SK-N-SH (cell line): ENCODE data around the gene PARD3. TPM values are rescaled to one million over a fixed set of nuclear protein-coding genes. Genes with fewer than 3 reads are reported as not detected.

Experiments used
- CTCF ChIA-PET: fragments of 300-600, 350-600 bp; formaldehyde crosslinking; extraction: SDS; loops from one replicate; lab custom pipeline; 2021; lab: Yijun Ruan, JAX
- POLR2A ChIA-PET: fragments of 350-600 bp; sonication (Branson Sonifier 250); formaldehyde crosslinking; extraction: SDS; loops from one replicate; lab custom pipeline; 2020; ENCODE audit warnings: antibody characterized with exemption, inconsistent platforms; lab: Yijun Ruan, JAX
- DNase-seq: peaks from one replicate; pipeline ENCODE4 v3.0.0; 2012
- H2AFZ ChIP-seq: fragments of 200-600 bp; sonication (generic); 2 replicates; pipeline ENCODE4 v1.8.1; 2016; ENCODE audit warnings: antibody characterized with exemption, mild to moderate bottlenecking, low read depth
- H3F3A ChIP-seq: fragments of 200-600 bp; sonication (generic); replicated peaks from 2 replicates; pipeline ENCODE3; 2016; ENCODE audit warnings: antibody characterized with exemption, mild to moderate bottlenecking; ENCODE audit not compliant: insufficient read depth
- H3K27ac ChIP-seq, 2 experiments: fragments of 200-500 bp in 1 of 2; fragments of 200-600 bp in 1 of 2; sonication (Bioruptor generic) in 1 of 2; sonication (generic), shearing (Covaris generic) in 1 of 2; 2 replicates each; pipeline versions ENCODE4 v1.5.1 to v1.6.1; 2014 to 2016; ENCODE audit warnings: low read depth in 2 of 2, inconsistent platforms in 1 of 2, low read length in 1 of 2, mild to moderate bottlenecking in 1 of 2, mixed read lengths in 1 of 2
- H3K27me3 ChIP-seq: fragments of 200-600 bp; sonication (generic), shearing (Covaris generic); 2 replicates; pipeline ENCODE4 v1.6.1; 2016; ENCODE audit warnings: mixed run types; ENCODE audit not compliant: insufficient read depth
- H3K36me3 ChIP-seq, 2 experiments: fragments of 200-500 bp in 1 of 2; fragments of 200-600 bp in 1 of 2; sonication (Bioruptor generic) in 1 of 2; sonication (generic) in 1 of 2; replicated peaks in 1 of 2; 2 replicates each; pipeline versions ENCODE3 to v1.5.1; 2014 to 2016; ENCODE audit warnings: low read length in 1 of 2, mild to moderate bottlenecking in 1 of 2; ENCODE audit not compliant: insufficient read depth in 2 of 2, control insufficient read depth in 1 of 2
- H3K4me1 ChIP-seq, 2 experiments: fragments of 200-500 bp in 1 of 2; fragments of 200-600 bp in 1 of 2; sonication (Bioruptor generic) in 1 of 2; sonication (generic), shearing (Covaris generic) in 1 of 2; 2 replicates each; pipeline versions ENCODE4 v1.5.1 to v1.6.1; 2014 to 2016; ENCODE audit warnings: low read depth in 1 of 2, low read length in 1 of 2, mixed run types in 1 of 2; ENCODE audit not compliant: insufficient read depth in 2 of 2, control insufficient read depth in 1 of 2
- H3K4me2 ChIP-seq: fragments of 200-600 bp; sonication (generic), shearing (Covaris generic); 2 replicates; pipeline ENCODE4 v1.6.1; 2017; ENCODE audit warnings: mixed run types
- H3K4me3 ChIP-seq, 2 experiments: fragments of 200-500 bp in 1 of 2; fragments of 200-600 bp in 1 of 2; sonication (Bioruptor generic) in 1 of 2; sonication (generic), shearing (Covaris generic) in 1 of 2; 2 replicates each; pipeline versions ENCODE4 v1.5.1 to v1.8.1; 2014 to 2016; ENCODE audit warnings: low read depth in 2 of 2, inconsistent platforms in 1 of 2, low read length in 1 of 2, mild to moderate bottlenecking in 1 of 2, mixed read lengths in 1 of 2, moderate library complexity in 1 of 2
- H3K79me2 ChIP-seq: fragments of 200-600 bp; sonication (generic); 2 replicates; pipeline ENCODE4 v1.8.1; 2017; ENCODE audit warnings: mild to moderate bottlenecking; ENCODE audit not compliant: insufficient read depth
- H3K9ac ChIP-seq: fragments of 200-600 bp; sonication (generic); 2 replicates; pipeline ENCODE4 v1.6.1; 2017; ENCODE audit warnings: mixed run types
- H3K9me2 ChIP-seq: fragments of 200-600 bp; sonication (generic); 2 replicates; pipeline ENCODE4 v1.6.1; 2017; ENCODE audit warnings: mixed run types
- H3K9me3 ChIP-seq: fragments of 200-600 bp; sonication (generic); 2 replicates; pipeline ENCODE4 v1.6.1; 2017; ENCODE audit warnings: mixed run types, mild to moderate bottlenecking, moderate library complexity
- H4K20me1 ChIP-seq: fragments of 200-600 bp; sonication (generic); 2 replicates; pipeline ENCODE4 v1.6.1; 2017; ENCODE audit warnings: mild to moderate bottlenecking, mixed run types; ENCODE audit not compliant: insufficient read depth
- CTCF ChIP-seq: fragments of 200-600 bp; sonication (generic); IDR thresholded peaks from 2 replicates; pipeline ENCODE4 v1.6.1; 2017; ENCODE audit warnings: antibody characterized with exemption, mild to moderate bottlenecking, moderate library complexity
- ELF1 ChIP-seq: IDR thresholded peaks from 2 replicates; pipeline ENCODE4 v1.4.0; 2012
- EP300 ChIP-seq, 2 experiments: IDR thresholded peaks; 2 replicates each; pipeline versions ENCODE4 v1.4.0 to v1.6.1; 2012; ENCODE audit warnings: borderline replicate concordance in 1 of 2, low read depth in 1 of 2, low read length in 1 of 2
- EZH2phosphoT487 ChIP-seq: fragments of 200-600 bp; sonication (generic); IDR thresholded peaks from 2 replicates; pipeline ENCODE4 v1.6.1; 2017; ENCODE audit warnings: low read depth, mixed run types, mild to moderate bottlenecking, antibody characterized with exemption, moderate library complexity, borderline replicate concordance
- JUND ChIP-seq: IDR thresholded peaks from 2 replicates; pipeline ENCODE4 v1.4.0; 2012
- MEF2A ChIP-seq: IDR thresholded peaks from 2 replicates; pipeline ENCODE4 v1.4.0; 2012; ENCODE audit warnings: low read depth, borderline replicate concordance
- RAD21 ChIP-seq: IDR thresholded peaks from 2 replicates; pipeline ENCODE4 v1.6.1; 2012; ENCODE audit warnings: mild to moderate bottlenecking, low read length
- SMC3 ChIP-seq: IDR thresholded peaks from 2 replicates; pipeline ENCODE4 v1.6.1; 2012; ENCODE audit warnings: low read depth, low read length, improper control_type of control experiment
- WGBS: methylation state at CpG from one replicate; pipeline ENCODE4 v1.1.6; 2017; ENCODE audit warnings: low lambda C conversion rate; 5-methylcytosine and 5-hydroxymethylcytosine counted together
- polyA plus RNA-seq, 3 experiments: library from polyadenylated mRNA; depleted of rRNA; stranded (reverse); fragments of >200 nt; gene quantifications; 2 replicates each; pipeline ENCODE4 v1.2.3, GENCODE V29; 2012
- TF ChIP-seq, protein P1 (sequence below): fragments of 150-350 bp; IDR thresholded peaks from 2 replicates; pipeline ENCODE4 v1.6.1; 2017; ENCODE audit warnings: antibody characterized with exemption, low read length, low read depth, borderline replicate concordance
- TF ChIP-seq, protein P2 (sequence below): IDR thresholded peaks from 2 replicates; pipeline ENCODE4; 2012
- TF ChIP-seq, protein P3 (sequence below): IDR thresholded peaks from 2 replicates; pipeline ENCODE4 v1.6.1; 2012; ENCODE audit warnings: mild to moderate bottlenecking, low read depth, low read length, moderate library complexity
- TF ChIP-seq, protein P4 (sequence below): fragments of 150-350 bp; IDR thresholded peaks from 2 replicates; pipeline ENCODE4 v1.6.1; 2016; ENCODE audit warnings: mild to moderate bottlenecking, low read depth, low read length

The PARD3 gene
- polyA plus RNA-seq, 1 of the 3 experiments (the other 2 are of a cell fraction) = 29.4 TPM

GRCh38 chr10:34535872-34536271 is 279.2 kb downstream of the PARD3 start (continued):
- TF ChIP-seq EP300 (IDR thresholded peaks at IDR 0.05; ENCODE audit: borderline replicate concordance in 1 of 2, low read depth in 1 of 2, low read length in 1 of 2) (no peak), RAD21 (no peak)

DNA sequence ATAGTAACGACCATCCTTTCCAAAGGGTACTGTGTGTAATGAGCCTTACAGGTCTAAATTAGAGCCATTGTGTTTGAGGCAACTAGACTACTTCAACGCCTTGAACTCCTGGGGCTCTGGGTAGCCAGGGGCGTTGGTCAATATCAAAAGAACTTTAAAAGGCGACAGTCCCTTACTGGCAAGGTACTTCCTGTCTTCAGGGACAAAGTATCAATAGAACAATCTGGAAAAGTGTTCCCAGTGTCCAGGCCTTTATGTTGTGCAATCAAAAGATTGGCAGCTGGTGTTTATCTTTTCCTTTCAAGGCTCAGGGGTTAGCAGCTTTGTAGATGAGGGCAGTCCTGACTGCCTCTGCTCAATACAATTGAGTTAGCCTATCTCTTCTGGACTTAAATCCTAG is 284.3 kb downstream of the PARD3 start:
- 95% methylated on average over 4 of the region's 4 CpGs for WGBS
- POLR2A ChIA-PET = no interaction called here

More for the DNA sequence above, 284.3 kb downstream of the PARD3 start:
- peaks cover 0 to 26% of the 10 kb centered on the region in 2 experiments; a peak in 2 of 4 replicates for H3K4me1 ChIP-seq
- TF ChIP-seq CTCF (no peak), ELF1 (no peak), SMC3 (no peak), MEF2A (no peak), JUND (no peak), EZH2phosphoT487 (no peak)
- TF ChIP-seq, protein P1, sequence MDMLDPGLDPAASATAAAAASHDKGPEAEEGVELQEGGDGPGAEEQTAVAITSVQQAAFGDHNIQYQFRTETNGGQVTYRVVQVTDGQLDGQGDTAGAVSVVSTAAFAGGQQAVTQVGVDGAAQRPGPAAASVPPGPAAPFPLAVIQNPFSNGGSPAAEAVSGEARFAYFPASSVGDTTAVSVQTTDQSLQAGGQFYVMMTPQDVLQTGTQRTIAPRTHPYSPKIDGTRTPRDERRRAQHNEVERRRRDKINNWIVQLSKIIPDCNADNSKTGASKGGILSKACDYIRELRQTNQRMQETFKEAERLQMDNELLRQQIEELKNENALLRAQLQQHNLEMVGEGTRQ = no peak
- TF ChIP-seq, protein P2, sequence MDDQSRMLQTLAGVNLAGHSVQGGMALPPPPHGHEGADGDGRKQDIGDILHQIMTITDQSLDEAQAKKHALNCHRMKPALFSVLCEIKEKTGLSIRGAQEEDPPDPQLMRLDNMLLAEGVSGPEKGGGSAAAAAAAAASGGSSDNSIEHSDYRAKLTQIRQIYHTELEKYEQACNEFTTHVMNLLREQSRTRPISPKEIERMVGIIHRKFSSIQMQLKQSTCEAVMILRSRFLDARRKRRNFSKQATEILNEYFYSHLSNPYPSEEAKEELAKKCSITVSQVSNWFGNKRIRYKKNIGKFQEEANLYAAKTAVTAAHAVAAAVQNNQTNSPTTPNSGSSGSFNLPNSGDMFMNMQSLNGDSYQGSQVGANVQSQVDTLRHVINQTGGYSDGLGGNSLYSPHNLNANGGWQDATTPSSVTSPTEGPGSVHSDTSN = no peak
- TF ChIP-seq, protein P3, sequence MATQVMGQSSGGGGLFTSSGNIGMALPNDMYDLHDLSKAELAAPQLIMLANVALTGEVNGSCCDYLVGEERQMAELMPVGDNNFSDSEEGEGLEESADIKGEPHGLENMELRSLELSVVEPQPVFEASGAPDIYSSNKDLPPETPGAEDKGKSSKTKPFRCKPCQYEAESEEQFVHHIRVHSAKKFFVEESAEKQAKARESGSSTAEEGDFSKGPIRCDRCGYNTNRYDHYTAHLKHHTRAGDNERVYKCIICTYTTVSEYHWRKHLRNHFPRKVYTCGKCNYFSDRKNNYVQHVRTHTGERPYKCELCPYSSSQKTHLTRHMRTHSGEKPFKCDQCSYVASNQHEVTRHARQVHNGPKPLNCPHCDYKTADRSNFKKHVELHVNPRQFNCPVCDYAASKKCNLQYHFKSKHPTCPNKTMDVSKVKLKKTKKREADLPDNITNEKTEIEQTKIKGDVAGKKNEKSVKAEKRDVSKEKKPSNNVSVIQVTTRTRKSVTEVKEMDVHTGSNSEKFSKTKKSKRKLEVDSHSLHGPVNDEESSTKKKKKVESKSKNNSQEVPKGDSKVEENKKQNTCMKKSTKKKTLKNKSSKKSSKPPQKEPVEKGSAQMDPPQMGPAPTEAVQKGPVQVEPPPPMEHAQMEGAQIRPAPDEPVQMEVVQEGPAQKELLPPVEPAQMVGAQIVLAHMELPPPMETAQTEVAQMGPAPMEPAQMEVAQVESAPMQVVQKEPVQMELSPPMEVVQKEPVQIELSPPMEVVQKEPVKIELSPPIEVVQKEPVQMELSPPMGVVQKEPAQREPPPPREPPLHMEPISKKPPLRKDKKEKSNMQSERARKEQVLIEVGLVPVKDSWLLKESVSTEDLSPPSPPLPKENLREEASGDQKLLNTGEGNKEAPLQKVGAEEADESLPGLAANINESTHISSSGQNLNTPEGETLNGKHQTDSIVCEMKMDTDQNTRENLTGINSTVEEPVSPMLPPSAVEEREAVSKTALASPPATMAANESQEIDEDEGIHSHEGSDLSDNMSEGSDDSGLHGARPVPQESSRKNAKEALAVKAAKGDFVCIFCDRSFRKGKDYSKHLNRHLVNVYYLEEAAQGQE = no peak
- TF ChIP-seq, protein P4, sequence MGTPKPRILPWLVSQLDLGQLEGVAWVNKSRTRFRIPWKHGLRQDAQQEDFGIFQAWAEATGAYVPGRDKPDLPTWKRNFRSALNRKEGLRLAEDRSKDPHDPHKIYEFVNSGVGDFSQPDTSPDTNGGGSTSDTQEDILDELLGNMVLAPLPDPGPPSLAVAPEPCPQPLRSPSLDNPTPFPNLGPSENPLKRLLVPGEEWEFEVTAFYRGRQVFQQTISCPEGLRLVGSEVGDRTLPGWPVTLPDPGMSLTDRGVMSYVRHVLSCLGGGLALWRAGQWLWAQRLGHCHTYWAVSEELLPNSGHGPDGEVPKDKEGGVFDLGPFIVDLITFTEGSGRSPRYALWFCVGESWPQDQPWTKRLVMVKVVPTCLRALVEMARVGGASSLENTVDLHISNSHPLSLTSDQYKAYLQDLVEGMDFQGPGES = no peak
- TF ChIP-seq, all 33 proteins: peak for 0
- H3K27me3 ChIP-seq = no peaks in the 10 kb centered on the region
- peaks cover 9% of the 10 kb centered on the region; the same call in 1 of the 2 replicates for H3K79me2 ChIP-seq
- H3K27ac ChIP-seq = no peak overlapping the region
- no peak overlapping the region for H3K4me2 ChIP-seq
- no peaks in the 10 kb centered on the region for H3K9me2 ChIP-seq
- no peak overlapping the region for H3K9ac ChIP-seq
- H3K4me3 ChIP-seq = no peak overlapping the region
- peaks cover 31% of the 10 kb centered on the region for H3F3A ChIP-seq
- no peaks in the 10 kb centered on the region for H4K20me1 ChIP-seq
- DNase-seq = no peak
- H3K9me3 ChIP-seq = no peaks in the 10 kb centered on the region
- H3K36me3 ChIP-seq = no peaks in the 10 kb centered on the region
- no peak overlapping the region for H2AFZ ChIP-seq
- CTCF ChIA-PET = interaction anchor here (1.6 kb wide), 1 partner anchor 107 kb away, joined by 4 read pairs; no protein-coding TSS in a partner anchor
